Brain microvascular endothelial cell (primary cell): ENCODE data around the gene OR2V2.
"Not testable (repeated sequence)": the region's sequence is repeated elsewhere in the genome, so short reads cannot be mapped to it uniquely, and the experiment has no call there.

ENCODE experiments used
- DNase-seq: peaks from one replicate; pipeline ENCODE4 v3.0.0-alpha.2; 2020
- H3K27ac ChIP-seq: fragments of 250-450 bp; sonication (Bioruptor Pico); 2 replicates; pipeline ENCODE4 v1.5.1; 2020; ENCODE audit warnings: mild to moderate bottlenecking, moderate library complexity
- H3K27me3 ChIP-seq: fragments of 250-450 bp; sonication (Bioruptor Pico); replicated peaks from 2 replicates; pipeline ENCODE4 v1.5.1; 2020; ENCODE audit warnings: mild to moderate bottlenecking
- H3K36me3 ChIP-seq: fragments of 250-450 bp; sonication (Bioruptor Pico); replicated peaks from 2 replicates; pipeline ENCODE4 v1.5.1; 2020; ENCODE audit warnings: mild to moderate bottlenecking
- H3K4me3 ChIP-seq: 2 replicates; pipeline ENCODE4 v1.5.1; 2011; ENCODE audit warnings: low read depth, mild to moderate bottlenecking, control low read depth, low read length, moderate library complexity
- CTCF ChIP-seq: IDR thresholded peaks from 2 replicates; pipeline ENCODE4 v1.5.1; 2011; ENCODE audit warnings: low read depth, mild to moderate bottlenecking, moderate library complexity, low read length, control low read depth, inconsistent platforms; ENCODE audit errors: missing control alignments
- in situ Hi-C: cut with HindIII; loops from 2 replicates; pipeline ENCODE4 v1.10.0; 2017; ENCODE audit warnings: low sequenced_read_pairs, low pct_ligation_motif_present

Gene OR2V2

GRCh38 chr5:181127907-181128626 lies 19.3 kb upstream of the OR2V2 start:
- H3K27me3 ChIP-seq: peaks cover 2% of the 10 kb centered on the region
- DNase-seq: no peak
- in situ Hi-C loops: no loop called here
- H3K36me3 ChIP-seq: no peaks in the 10 kb centered on the region
- no peak for TF ChIP-seq CTCF
- H3K27ac ChIP-seq: no peak overlapping the region
- H3K4me3 ChIP-seq: no peak overlapping the region

GRCh38 chr5:181129601-181130000 lies 17.8 kb upstream of the OR2V2 start:
- no peak overlapping the region for H3K27ac ChIP-seq
- no peak for TF ChIP-seq CTCF
- H3K27me3 ChIP-seq: peaks cover 2% of the 10 kb centered on the region
- DNase-seq: no peak
- in situ Hi-C loops: no loop called here
- no peaks in the 10 kb centered on the region for H3K36me3 ChIP-seq
- no peak overlapping the region for H3K4me3 ChIP-seq

GRCh38 chr5:181130081-181130480 lies 17.3 kb upstream of the OR2V2 start:
- H3K36me3 ChIP-seq, DNase-seq, H3K27me3 ChIP-seq, H3K4me3 ChIP-seq, in situ Hi-C loops, H3K27ac ChIP-seq: not testable (repeated sequence)

GRCh38 chr5:181130832-181131496 lies 16.4 kb upstream of the OR2V2 start, which contains the start of gene OR2V1:
OR2V1 (minus strand) TSS chr5:181131169; CDS start chr5:181125304, 5,865 bp downstream.
- no peak within 1 kb of the TSS for H3K4me3 ChIP-seq
- TF ChIP-seq CTCF: no peak
- in situ Hi-C loops: no loop called here
- H3K27ac ChIP-seq: no peak within 1 kb of the TSS
- no peak for DNase-seq
- H3K36me3 ChIP-seq: no peaks in the 10 kb centered on the region
- peaks cover 2% of the 10 kb centered on the region for H3K27me3 ChIP-seq

GRCh38 chr5:181131514-181131913 lies 15.9 kb upstream of the OR2V2 start:
- H3K27me3 ChIP-seq: peaks cover 2% of the 10 kb centered on the region

More at GRCh38 chr5:181131514-181131913, 15.9 kb upstream of the OR2V2 start:
- TF ChIP-seq CTCF: no peak
- DNase-seq: no peak
- H3K4me3 ChIP-seq: no peak overlapping the region
- no peak overlapping the region for H3K27ac ChIP-seq
- in situ Hi-C loops: no loop called here
- no peaks in the 10 kb centered on the region for H3K36me3 ChIP-seq
